ENCODE measurements around the gene NPLOC4.

NPLOC4 gene

GRCh38 chr17:81561494-81561885, 75.4 kb downstream of the NPLOC4 start:
- no peak for DNase-seq

- no peak for DNase-seq
These were observed 77.7 kb downstream of the NPLOC4 start for GRCh38 chr17:81558941-81559806.

- no peak for DNase-seq
These were observed 78.8 kb downstream of the NPLOC4 start for GRCh38 chr17:81558115-81558468.

GRCh38 chr17:81557276-81558114, 79.4 kb downstream of the NPLOC4 start:
- no peak for DNase-seq

GRCh38 chr17:81556863-81557262, 80.0 kb downstream of the NPLOC4 start:
- no peak for DNase-seq

- DNase-seq: no peak
These were observed 80.7 kb downstream of the NPLOC4 start for GRCh38 chr17:81556175-81556691.

GRCh38 chr17:81553616-81554181, 83.2 kb downstream of the NPLOC4 start:
- DNase-seq: no peak

- DNase-seq: peak; percentile 72
These were observed 83.8 kb downstream of the NPLOC4 start for GRCh38 chr17:81553018-81553615.

GRCh38 chr17:81552244-81553017, 84.5 kb downstream of the NPLOC4 start, which contains the start of gene FAAP100:
Gene FAAP100, minus strand, starts transcription at chr17:81552353. Its CDS starts 23 bp downstream, at chr17:81552330.
- peak; percentile 78 for DNase-seq

GRCh38 chr17:81551458-81552243, 85.3 kb downstream of the NPLOC4 start:
- DNase-seq: no peak

- DNase-seq: no peak
These were observed 86.0 kb downstream of the NPLOC4 start for GRCh38 chr17:81550830-81551457.

- DNase-seq: no peak
These were observed 86.6 kb downstream of the NPLOC4 start for GRCh38 chr17:81550285-81550684.

GRCh38 chr17:81549826-81550225, 87.1 kb downstream of the NPLOC4 start:
- DNase-seq: no peak

- no peak for DNase-seq
These were observed 87.8 kb downstream of the NPLOC4 start for GRCh38 chr17:81549031-81549557.

GRCh38 chr17:81547614-81547982, 89.3 kb downstream of the NPLOC4 start:
- DNase-seq: no peak

GRCh38 chr17:81546906-81547613, 89.9 kb downstream of the NPLOC4 start:
- no peak for DNase-seq

GRCh38 chr17:81545160-81545949, 91.6 kb downstream of the NPLOC4 start:
- DNase-seq: no peak

GRCh38 chr17:81544281-81544974, 92.5 kb downstream of the NPLOC4 start:
- DNase-seq: no peak

All from CD4-positive, alpha-beta T cell treated with Interferon gamma for 1 hour (primary cell).